ENCODE measurements around the gene CEP89. TPM values are rescaled to one million over a fixed set of nuclear protein-coding genes. Genes with fewer than 3 reads are reported as not detected.

CEP89 gene
- total RNA-seq, 1 donor from 2014 or later: 34.3 TPM

- no peak for TF ChIP-seq CTCF (IDR thresholded peaks at IDR 0.05; ENCODE audit: unreplicated experiment)
- H3K36me3 Mint-ChIP-seq (ENCODE audit: low read depth, unreplicated experiment): no peaks in the 10 kb centered on the region
Observed at GRCh38 chr19:32865326-32865725, 106.4 kb downstream of the CEP89 start.

DNA sequence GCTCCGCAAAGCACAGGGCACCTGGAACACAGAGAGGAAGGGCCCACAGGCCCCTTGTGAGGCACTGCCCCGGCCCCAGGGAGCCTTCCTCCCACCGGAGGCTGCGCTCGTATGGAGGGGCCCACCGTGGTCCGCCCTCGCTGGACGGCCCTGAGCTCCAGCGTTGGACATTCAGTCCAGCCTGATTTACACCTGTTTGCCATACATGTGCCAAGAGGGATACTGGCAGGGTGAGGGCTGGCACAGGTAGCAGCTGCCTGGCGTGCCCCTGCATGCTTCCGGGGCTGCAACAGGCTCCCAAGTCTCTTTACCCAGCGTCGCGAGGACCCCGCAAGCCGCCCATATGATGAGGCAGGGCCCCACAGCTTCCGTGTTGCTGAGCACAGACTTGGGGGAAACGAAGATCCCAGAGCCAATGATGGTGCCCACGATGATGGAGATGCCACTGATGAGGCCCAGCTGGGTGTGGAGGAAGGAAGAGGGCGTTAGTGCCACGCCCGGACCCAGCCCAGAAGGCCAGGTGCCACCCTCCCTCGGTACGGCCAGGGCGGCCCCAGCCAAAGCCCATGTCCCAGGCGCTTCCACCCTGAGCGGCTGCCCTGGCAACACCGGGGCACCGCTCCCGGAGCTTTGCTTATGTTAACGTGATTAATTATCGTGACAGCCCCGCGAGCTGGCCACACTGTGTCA lies 107.3 kb downstream of the CEP89 start:
- no peak overlapping the region for H3K27ac Mint-ChIP-seq (ENCODE audit: unreplicated experiment)
- peaks cover 1% of the 10 kb centered on the region for H3K27me3 Mint-ChIP-seq (ENCODE audit: unreplicated experiment)
- no peaks in the 10 kb centered on the region for H3K4me1 Mint-ChIP-seq (ENCODE audit: unreplicated experiment)
- no peak for TF ChIP-seq CTCF (IDR thresholded peaks at IDR 0.05; ENCODE audit: unreplicated experiment)
- no peak for DNase-seq (ENCODE audit: low spot score)
- no peaks in the 10 kb centered on the region for H3K36me3 Mint-ChIP-seq (ENCODE audit: low read depth, unreplicated experiment)
- no peak overlapping the region for H3K4me3 Mint-ChIP-seq (ENCODE audit: unreplicated experiment)
- H3K9me3 Mint-ChIP-seq (ENCODE audit: unreplicated experiment): no peaks in the 10 kb centered on the region

More at GRCh38 chr19:32865326-32865725, 106.4 kb downstream of the CEP89 start:
- no peak for DNase-seq (ENCODE audit: low spot score)
- peaks cover 1% of the 10 kb centered on the region for H3K27me3 Mint-ChIP-seq (ENCODE audit: unreplicated experiment)
- no peak overlapping the region for H3K4me3 Mint-ChIP-seq (ENCODE audit: unreplicated experiment)
- H3K27ac Mint-ChIP-seq (ENCODE audit: unreplicated experiment): no peak overlapping the region
- H3K4me1 Mint-ChIP-seq (ENCODE audit: unreplicated experiment): no peaks in the 10 kb centered on the region
- H3K9me3 Mint-ChIP-seq (ENCODE audit: unreplicated experiment): no peaks in the 10 kb centered on the region

DNA sequence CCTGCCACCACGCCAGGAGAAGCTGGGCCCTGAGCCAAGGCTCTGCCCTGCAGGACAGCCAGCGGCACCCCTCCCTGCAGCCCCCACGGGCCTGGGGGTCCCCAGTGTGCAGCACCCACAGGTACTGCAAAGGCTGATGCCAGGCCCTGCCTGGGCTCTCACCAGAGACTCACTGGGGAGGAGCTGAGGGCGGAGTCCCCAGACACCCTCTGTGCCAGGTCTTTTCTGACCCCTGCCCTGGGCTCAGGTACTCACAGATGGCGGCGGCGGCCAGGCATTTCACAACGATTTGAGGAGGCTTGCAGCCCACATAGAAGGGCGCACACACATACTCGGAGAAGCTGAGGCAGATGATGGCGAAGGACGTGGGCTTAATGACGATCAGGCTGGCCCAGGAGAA lies 107.9 kb downstream of the CEP89 start:
- Mint-ChIP-seq H3K4me1 (ENCODE audit: unreplicated experiment) (no peaks in the 10 kb centered on the region), H3K9me3 (ENCODE audit: unreplicated experiment) (no peaks in the 10 kb centered on the region), H3K27me3 (ENCODE audit: unreplicated experiment) (peaks cover 3% of the 10 kb centered on the region), H3K36me3 (ENCODE audit: low read depth, unreplicated experiment) (no peaks in the 10 kb centered on the region), H3K27ac (ENCODE audit: unreplicated experiment) (no peak overlapping the region), H3K4me3 (ENCODE audit: unreplicated experiment) (no peak overlapping the region)
- no peak for TF ChIP-seq CTCF (IDR thresholded peaks at IDR 0.05; ENCODE audit: unreplicated experiment)
- no peak for DNase-seq (ENCODE audit: low spot score)

- H3K4me3 Mint-ChIP-seq (ENCODE audit: unreplicated experiment): no peak overlapping the region
- H3K36me3 Mint-ChIP-seq (ENCODE audit: low read depth, unreplicated experiment): no peaks in the 10 kb centered on the region
- no peak for TF ChIP-seq CTCF (IDR thresholded peaks at IDR 0.05; ENCODE audit: unreplicated experiment)
- H3K27ac Mint-ChIP-seq (ENCODE audit: unreplicated experiment): no peak overlapping the region
- no peaks in the 10 kb centered on the region for H3K9me3 Mint-ChIP-seq (ENCODE audit: unreplicated experiment)
- H3K4me1 Mint-ChIP-seq (ENCODE audit: unreplicated experiment): no peaks in the 10 kb centered on the region
- peaks cover 3% of the 10 kb centered on the region for H3K27me3 Mint-ChIP-seq (ENCODE audit: unreplicated experiment)
- no peak for DNase-seq (ENCODE audit: low spot score)
Observed at GRCh38 chr19:32863301-32863700, 108.5 kb downstream of the CEP89 start.

GRCh38 chr19:32862741-32863140 lies 109.0 kb downstream of the CEP89 start:
- H3K9me3 Mint-ChIP-seq (ENCODE audit: unreplicated experiment): no peaks in the 10 kb centered on the region
- H3K36me3 Mint-ChIP-seq (ENCODE audit: low read depth, unreplicated experiment): no peaks in the 10 kb centered on the region
- H3K4me3 Mint-ChIP-seq (ENCODE audit: unreplicated experiment): no peak overlapping the region
- no peak overlapping the region for H3K27ac Mint-ChIP-seq (ENCODE audit: unreplicated experiment)
- no peaks in the 10 kb centered on the region for H3K4me1 Mint-ChIP-seq (ENCODE audit: unreplicated experiment)
- no peak for TF ChIP-seq CTCF (IDR thresholded peaks at IDR 0.05; ENCODE audit: unreplicated experiment)
- H3K27me3 Mint-ChIP-seq (ENCODE audit: unreplicated experiment): peaks cover 3% of the 10 kb centered on the region
- DNase-seq (ENCODE audit: low spot score): no peak
